ELF-1 (cell line): ENCODE measurements around the gene NRBF2.

Experiments
- DNase-seq: peaks from one replicate; pipeline ENCODE4 v3.0.0-alpha.2; 2016; ENCODE audit warnings: low read depth, low spot score

NRBF2 gene

GRCh38 chr10:63157845-63158624, 24.9 kb downstream of the NRBF2 start:
- DNase-seq = peak; percentile 63

DNA sequence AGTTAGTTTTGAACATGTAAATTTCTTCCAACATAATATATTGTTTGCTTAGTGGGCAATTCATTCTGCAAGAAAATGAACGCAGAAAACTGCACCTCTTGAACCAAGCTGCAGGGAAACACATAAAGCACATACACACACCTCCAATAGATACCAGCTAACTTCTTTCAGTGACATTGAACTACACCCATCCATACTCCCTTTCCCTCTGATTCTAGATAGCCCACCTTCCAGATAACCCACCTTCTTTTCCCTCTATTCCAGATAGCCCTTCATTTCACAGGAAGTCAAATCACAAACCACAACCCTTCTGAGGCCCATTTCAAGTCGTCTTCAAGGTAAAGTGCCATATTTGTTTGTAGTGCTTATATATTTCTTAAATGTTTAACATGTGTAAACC, 28.5 kb downstream of the NRBF2 start:
- no peak for DNase-seq

GRCh38 chr10:63164166-63164623, 31.1 kb downstream of the NRBF2 start:
- no peak for DNase-seq

DNA sequence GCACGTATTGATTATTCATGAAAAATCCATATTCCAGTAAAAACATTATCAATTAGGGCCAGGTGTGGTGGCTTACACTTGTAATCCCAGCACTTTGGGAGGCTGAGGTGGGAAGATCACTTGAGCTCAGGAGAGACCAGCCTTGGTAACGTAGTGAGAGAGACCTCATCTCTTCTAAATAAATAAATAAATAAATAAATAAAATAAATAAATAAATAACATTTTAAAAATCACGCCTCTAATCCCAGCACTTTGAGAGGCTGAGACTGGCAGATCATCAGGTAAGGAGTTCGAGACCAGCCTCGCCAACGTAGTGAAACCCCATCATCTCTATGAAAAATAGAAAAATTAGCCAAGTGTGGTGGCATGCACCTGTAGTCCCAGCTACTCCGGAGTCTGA, 32.1 kb downstream of the NRBF2 start:
- DNase-seq = no peak

- DNase-seq = peak; percentile 30
Measured at GRCh38 chr10:63166742-63167258, 33.7 kb downstream of the NRBF2 start.

- DNase-seq = no peak
Measured at GRCh38 chr10:63168821-63169462, 35.8 kb downstream of the NRBF2 start.

DNA sequence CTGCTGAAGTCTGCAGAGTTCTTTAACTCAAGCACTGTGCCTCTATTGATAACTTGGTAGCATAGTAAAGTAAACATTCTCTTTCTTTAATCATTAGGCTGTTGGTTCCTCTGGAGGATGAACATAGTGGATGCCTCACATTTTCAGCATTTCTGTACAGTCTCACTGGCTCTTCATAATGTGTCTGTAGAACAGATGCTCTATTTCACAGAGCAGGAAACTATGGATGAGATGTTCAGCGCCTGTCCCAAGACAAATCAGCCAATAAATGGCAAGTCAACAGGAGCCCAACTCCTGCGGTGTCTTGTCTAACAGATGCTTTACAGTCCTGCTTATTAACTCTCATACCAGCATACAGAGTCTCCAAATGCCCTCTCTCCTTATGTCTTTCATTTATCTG, 36.5 kb downstream of the NRBF2 start:
- DNase-seq = no peak

DNA sequence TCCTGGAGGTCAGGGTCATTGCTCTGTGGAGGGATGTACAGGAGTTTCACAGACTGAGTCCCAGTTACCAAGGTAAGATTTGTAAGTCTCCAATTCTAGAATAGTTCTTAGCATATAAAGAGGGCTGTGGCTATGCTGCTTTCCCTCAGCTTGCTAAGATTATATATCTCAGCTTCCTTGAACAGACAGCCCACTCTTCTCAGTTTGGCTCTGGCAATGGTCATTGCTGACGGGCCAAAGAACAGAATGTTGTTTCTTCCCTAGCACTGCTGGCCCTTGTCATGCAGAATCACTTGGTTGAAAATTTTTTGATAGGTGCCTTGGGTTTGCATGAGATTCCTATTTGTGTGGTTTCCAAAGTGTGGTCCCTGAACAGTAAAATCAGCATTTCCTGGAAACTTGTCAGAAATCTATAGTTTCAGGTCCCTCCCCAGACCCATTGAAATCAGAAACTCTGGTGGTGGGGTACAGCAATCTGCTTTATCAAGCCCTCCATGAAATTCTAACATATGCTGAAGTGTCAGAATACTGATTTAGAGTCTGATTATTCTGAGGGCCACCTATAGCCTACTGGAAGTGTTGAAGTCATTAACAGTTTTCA, 38.2 kb downstream of the NRBF2 start:
- DNase-seq = no peak

DNA sequence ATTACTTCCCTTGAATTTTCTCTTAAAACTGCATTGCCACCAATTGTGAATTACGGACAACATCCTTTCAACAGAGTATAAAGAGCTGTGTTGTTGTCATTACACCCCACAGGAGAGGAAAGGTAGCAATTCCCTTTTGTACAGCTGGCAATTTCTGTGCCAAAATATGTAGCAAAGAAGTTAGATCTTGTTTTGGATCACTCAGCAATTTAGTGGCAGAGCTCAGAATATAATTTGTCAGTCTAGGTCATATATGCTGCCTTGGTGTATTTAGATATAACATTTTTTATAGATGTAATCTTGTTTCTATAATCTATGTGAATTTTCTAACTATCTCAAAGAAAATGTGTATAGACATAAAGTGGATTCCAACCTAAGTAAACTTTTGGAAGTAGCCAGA, 38.8 kb downstream of the NRBF2 start:
- no peak for DNase-seq

DNA sequence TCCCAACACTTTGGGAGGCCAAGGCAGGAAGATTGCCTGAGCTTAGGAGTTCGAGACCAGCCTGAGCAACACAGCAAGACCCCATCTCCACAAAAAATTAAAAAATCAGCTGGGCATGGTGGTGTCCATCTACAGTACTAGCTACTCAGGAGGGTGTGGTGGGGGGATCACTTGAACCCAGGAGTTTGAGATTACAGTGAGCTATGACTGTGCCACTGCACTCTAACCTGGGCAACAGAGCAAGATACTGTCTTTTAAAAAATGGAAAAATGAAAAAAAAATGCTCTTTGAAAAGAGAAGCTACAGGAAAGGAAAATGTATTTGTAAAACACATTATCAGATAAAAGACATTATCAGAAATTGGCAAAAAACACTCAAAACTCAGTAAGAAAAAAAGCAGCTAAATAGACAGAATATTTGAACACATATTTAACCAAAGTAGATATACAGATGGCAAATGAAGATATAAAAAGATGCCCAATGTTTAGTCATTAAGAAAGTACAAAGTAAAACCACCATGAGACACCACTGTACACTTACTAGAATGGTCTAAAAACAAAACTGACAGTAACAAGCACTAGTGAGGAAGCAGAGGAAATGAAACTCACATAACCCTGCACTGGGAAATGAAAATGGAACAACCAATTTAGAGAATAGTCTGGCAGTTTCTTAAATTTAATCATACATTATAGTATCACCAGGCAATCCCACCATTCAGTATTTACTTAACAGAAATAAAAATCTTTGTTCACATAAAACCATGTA, 40.5 kb downstream of the NRBF2 start:
- DNase-seq = no peak

DNA sequence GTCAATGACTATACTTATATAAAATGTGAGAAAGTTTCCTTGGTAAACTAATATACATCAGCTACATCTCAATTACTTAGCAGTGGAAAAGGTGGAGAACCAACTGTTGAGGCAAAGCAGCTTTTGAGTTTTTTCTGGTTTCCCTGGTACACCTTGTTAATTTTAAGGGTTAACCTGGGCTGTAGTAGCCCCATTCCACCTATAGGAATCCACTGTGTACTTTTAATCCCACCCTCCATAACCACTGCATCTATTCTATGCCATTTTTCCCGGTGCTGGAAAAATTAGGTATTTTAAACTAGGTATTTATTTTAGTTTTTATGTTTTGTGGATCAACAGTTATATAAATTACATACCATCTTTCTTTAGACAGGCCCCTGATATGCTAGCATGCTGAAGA, 42.4 kb downstream of the NRBF2 start:
- DNase-seq = no peak

DNA sequence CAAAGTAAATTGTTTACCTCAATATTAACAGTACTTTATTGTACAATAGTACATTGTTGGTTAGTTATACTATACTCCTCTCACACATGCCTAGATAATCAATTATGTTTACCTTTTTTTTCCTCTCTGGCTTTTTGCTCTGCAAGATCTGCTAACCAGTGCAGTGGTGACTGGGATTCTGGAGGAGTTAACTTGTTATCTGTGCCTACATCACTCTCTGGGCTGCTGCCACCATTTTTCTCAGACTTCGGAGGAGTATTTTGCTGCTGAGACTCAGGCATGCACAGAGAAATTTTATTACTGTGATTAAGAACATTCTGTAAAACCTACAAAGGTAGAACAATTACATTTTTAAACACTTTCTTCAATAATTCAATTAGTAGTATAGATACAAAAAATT, 59.7 kb downstream of the NRBF2 start:
- DNase-seq = no peak

GRCh38 chr10:63197344-63198092, 64.4 kb downstream of the NRBF2 start:
- DNase-seq = no peak

GRCh38 chr10:63199716-63200115, 66.6 kb downstream of the NRBF2 start:
- DNase-seq = no peak

DNA sequence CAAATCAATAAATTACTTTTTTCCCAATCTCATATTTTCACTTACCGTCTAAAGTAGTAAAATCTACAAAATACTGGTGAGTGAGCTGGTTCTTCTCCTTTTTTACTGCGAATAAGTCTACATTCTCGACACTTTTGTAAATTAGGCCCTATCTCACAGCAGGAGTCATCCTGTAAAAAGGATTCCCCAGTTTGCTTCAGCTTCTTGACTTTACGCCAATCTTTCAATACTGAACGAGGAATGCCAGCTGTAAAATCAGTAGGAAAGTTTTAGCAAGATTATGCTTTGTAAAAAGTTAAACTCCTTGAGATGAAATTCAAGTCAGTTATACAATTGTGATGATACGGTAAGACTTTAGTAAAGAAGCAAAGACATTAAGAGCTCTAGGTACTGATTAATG, 67.3 kb downstream of the NRBF2 start:
- no peak for DNase-seq

DNA sequence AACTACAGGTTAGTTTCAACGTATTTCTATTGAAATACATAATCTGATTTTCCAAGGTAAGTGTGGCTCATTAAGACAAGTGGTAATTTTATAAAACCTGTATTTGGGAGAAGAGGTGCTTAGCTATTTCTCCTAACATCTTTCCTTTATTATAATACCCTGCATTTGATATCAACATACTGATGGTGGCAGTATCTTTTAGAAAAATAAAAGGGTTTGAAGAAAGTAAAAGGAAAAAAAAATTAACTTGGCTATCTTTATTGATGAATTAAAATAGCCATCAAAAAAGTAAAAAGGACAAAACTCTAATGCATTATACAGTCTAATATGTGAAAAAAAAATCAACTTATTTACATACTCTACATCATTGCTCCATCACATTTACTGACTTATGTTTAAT, 68.0 kb downstream of the NRBF2 start:
- DNase-seq = no peak
